SK-N-SH treated with all-trans-retinoic acid at 6 μM for 48 hours (cell line): Measurements from ENCODE around the gene NDUFS3.

Source experiments
- POU6F1 ChIP-seq: fragments of 250-450 bp; sonication (Bioruptor Pico); IDR thresholded peaks from 2 replicates; pipeline ENCODE4 v1.8.0; 2021; ENCODE audit warnings: low read depth, mild to moderate bottlenecking, moderate library complexity, borderline replicate concordance
- PPARA ChIP-seq: fragments of 250-450 bp; sonication (Bioruptor Pico); IDR thresholded peaks from 2 replicates; pipeline ENCODE4 v1.5.0; 2020; ENCODE audit warnings: mild to moderate bottlenecking, borderline replicate concordance
- TOX ChIP-seq: fragments of 250-450 bp; sonication (Bioruptor Pico); IDR thresholded peaks from 2 replicates; pipeline ENCODE4 v1.8.0; 2021; ENCODE audit warnings: mild to moderate bottlenecking, moderate library complexity, borderline replicate concordance
- ZFP3 ChIP-seq: fragments of 250-450 bp; sonication (Bioruptor Pico); IDR thresholded peaks from 2 replicates; pipeline ENCODE4 v1.5.0; 2020; ENCODE audit warnings: mild to moderate bottlenecking, moderate library complexity
- ZFP30 ChIP-seq: fragments of 450-650 bp; formaldehyde crosslinking; IDR thresholded peaks from 2 replicates; pipeline ENCODE4 v1.5.0; 2022; ENCODE audit warnings: mild to moderate bottlenecking, moderate library complexity
- TF ChIP-seq, protein P1 (sequence below): fragments of 250-450 bp; sonication (Bioruptor Pico); IDR thresholded peaks from 2 replicates; pipeline ENCODE4 v1.5.1; 2020; ENCODE audit warnings: low read depth, mild to moderate bottlenecking, moderate library complexity
- TF ChIP-seq, protein P2 (sequence below): fragments of 250-450 bp; sonication (Bioruptor Pico); IDR thresholded peaks from 2 replicates; pipeline ENCODE4 v1.5.0; 2020; ENCODE audit warnings: mild to moderate bottlenecking, moderate library complexity

GRCh38 chr11:47565340-47566148, 13.3 kb upstream of the NDUFS3 start, which contains the start of gene PTPMT1:
- TF ChIP-seq, protein P1, sequence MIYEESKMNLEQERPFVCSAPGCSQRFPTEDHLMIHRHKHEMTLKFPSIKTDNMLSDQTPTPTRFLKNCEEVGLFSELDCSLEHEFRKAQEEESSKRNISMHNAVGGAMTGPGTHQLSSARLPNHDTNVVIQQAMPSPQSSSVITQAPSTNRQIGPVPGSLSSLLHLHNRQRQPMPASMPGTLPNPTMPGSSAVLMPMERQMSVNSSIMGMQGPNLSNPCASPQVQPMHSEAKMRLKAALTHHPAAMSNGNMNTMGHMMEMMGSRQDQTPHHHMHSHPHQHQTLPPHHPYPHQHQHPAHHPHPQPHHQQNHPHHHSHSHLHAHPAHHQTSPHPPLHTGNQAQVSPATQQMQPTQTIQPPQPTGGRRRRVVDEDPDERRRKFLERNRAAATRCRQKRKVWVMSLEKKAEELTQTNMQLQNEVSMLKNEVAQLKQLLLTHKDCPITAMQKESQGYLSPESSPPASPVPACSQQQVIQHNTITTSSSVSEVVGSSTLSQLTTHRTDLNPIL (CRISPR knock-in tag) = no peak
- TF ChIP-seq ZFP30 (CRISPR knock-in tag) (no peak), TOX (CRISPR knock-in tag) (no peak), POU6F1 (CRISPR knock-in tag) (no peak), ZFP3 (no peak), PPARA (CRISPR knock-in tag) (no peak)
- TF ChIP-seq, protein P2, sequence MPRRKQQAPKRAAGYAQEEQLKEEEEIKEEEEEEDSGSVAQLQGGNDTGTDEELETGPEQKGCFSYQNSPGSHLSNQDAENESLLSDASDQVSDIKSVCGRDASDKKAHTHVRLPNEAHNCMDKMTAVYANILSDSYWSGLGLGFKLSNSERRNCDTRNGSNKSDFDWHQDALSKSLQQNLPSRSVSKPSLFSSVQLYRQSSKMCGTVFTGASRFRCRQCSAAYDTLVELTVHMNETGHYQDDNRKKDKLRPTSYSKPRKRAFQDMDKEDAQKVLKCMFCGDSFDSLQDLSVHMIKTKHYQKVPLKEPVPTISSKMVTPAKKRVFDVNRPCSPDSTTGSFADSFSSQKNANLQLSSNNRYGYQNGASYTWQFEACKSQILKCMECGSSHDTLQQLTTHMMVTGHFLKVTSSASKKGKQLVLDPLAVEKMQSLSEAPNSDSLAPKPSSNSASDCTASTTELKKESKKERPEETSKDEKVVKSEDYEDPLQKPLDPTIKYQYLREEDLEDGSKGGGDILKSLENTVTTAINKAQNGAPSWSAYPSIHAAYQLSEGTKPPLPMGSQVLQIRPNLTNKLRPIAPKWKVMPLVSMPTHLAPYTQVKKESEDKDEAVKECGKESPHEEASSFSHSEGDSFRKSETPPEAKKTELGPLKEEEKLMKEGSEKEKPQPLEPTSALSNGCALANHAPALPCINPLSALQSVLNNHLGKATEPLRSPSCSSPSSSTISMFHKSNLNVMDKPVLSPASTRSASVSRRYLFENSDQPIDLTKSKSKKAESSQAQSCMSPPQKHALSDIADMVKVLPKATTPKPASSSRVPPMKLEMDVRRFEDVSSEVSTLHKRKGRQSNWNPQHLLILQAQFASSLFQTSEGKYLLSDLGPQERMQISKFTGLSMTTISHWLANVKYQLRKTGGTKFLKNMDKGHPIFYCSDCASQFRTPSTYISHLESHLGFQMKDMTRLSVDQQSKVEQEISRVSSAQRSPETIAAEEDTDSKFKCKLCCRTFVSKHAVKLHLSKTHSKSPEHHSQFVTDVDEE (CRISPR knock-in tag) = no peak
